Occipital lobe (tissue), 3 donors: ENCODE data around the gene LRRC10B. TPM values are rescaled to one million over a fixed set of nuclear protein-coding genes. Genes with fewer than 3 reads are reported as not detected.

Experiments
- DNase-seq: peaks from one replicate; lab custom pipeline; 2025; lab: John Stamatoyannopoulos, UW
- small RNA-seq: library from RNA; depleted of rRNA; stranded (forward); fragments of <200 nt; gene quantifications from one replicate; pipeline ENCODE3, GENCODE V24; 2014
- total RNA-seq: library from RNA; depleted of rRNA; stranded (reverse); fragments of >200 nt; gene quantifications from one replicate; pipeline ENCODE4 v1.2.3, GENCODE V29; 2014

Gene LRRC10B
- total RNA-seq, 1 donor from 2014 or later, result 3.1 TPM

DNA sequence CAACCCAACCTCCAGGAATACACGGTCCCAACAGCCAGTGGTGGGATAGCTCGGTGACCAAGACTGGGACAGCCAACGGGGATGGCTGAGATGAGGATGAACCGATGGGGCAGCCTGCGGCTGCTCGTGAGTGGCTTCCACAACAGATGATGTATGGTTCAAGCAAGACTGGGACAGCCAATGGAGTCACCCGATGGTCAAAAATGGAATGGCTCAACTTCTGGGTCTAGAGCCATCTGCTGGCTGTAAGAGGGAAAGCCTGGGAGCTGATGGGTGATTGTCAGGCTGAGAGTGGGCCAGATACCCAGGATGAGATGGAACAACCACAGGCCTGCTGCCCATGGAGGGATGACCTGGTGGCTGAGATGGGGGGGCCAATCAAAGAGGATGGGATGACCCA lies 36.8 kb downstream of the LRRC10B start:
- DNase-seq, result no peak

DNA sequence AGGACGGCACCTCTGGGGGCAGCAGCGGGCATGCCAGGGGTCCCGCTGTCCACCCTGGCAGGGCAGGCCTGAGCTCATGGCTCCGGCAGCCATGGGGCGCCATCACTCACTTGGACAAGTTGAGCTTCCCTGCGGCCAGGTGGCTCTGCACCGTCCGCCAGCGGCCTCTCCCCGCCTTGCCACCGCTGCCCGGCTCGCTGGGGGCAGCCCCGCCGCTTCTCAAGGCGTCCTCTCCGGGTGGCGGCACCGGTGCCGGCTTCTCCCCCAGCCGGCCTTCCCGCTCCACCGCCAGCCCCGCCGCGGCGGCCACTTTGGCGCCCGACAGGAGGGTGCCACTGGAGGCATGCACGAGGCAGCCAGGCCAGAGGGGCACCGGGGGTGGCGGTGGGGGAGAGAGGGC lies 37.4 kb downstream of the LRRC10B start:
- no peak for DNase-seq

DNA sequence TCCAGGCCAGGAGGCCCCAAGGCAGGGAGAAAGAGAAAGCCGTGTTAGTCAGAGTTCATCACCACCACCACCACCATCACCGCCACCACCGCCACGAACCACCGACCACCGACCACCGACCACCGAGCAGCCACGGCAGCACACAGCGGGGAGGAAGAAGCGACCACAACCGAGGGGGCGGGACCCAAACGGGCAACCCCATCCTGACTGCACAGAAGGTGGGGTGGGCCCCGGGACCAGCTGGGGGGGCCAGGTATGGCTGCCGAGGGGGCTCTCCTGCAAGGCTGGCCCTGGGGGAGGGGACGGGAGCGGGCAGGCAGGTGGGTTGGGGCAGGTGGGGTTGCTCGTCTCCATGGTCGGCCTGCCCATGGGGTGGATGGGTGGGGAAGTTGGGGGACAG lies 38.1 kb downstream of the LRRC10B start:
- no peak for DNase-seq

DNA sequence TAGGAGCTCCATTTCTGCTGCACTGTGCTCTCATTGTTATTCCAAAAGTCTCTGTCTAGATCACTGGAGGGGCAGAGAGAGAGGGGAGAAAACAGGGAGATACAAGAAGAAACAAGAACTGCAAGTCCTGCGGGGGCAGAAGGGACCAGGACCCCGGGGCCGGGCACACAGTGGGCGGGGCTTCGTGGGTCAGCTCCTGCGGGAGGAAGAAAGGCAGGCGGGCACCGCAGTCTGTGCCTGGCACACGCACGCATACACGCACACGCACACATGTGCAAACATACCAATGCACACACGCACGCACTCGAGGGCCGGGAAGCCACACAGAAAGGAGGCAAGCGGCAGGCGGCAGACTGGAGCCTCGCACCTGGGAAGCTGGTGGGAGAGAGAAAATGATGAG lies 38.7 kb downstream of the LRRC10B start:
- no peak for DNase-seq

DNA sequence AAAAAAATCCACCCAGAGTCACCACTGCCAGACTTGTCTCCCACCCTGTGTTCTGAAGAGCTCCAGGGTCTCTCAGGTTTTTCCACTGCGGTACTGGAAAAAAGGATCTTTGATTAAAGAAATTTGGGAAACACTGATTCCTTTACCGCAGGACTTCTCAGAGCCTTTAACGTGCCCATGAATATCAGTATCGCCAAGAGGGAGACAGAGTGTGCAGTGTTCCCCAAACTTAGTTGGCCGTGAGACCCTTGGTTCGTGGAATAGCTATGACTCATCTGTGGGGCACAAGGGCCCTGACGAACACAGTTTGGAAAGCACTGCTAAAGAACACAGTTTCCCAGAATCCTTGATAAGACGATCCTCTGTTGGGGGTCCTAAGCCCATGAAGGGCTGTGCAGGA lies 40.6 kb downstream of the LRRC10B start:
- no peak for DNase-seq

DNA sequence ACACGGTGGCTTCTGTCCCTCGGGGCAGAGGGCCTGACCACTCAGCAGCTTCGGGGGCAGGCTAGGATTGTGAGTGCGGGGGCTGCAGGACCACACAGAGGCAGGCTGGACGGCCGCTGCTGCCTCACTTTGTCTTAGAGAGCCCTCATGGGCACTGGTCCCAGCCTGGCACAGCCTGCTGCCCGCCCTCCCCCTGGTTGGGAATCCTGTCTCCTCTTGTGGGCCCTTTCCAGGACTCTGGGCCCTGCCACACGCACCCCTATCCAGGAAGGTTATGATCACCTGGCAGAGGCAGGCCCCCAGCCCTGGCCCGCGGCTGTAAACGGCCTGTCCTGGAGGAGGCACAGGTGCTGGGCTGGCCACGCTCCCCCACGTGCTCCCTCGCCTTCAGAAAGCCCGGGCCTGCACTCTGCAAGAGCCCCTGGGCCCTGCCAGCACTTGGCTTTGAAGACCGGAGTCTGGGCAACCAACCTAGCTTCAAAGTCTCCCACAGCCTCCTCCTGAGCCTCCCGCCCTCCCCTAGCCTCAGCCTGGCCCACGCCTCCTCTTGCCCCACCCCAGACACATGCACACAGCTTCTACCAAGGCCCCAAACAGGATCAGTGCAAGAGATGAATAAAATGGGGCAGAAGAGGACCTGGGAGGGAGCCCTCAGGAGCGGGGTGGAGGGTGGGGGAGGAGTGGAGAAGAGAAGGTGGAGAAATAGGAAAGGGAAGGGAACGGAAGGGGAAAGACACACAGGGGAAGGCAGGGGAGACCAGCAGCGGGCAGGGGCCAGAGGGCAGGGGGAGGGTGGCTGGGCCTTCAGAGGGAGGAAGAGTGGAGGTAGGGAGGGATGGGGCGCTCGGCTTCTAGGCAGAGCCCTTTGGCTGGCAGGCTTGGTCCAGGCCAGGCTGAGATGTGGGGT lies 41.4 kb downstream of the LRRC10B start:
- DNase-seq, result no peak

DNA sequence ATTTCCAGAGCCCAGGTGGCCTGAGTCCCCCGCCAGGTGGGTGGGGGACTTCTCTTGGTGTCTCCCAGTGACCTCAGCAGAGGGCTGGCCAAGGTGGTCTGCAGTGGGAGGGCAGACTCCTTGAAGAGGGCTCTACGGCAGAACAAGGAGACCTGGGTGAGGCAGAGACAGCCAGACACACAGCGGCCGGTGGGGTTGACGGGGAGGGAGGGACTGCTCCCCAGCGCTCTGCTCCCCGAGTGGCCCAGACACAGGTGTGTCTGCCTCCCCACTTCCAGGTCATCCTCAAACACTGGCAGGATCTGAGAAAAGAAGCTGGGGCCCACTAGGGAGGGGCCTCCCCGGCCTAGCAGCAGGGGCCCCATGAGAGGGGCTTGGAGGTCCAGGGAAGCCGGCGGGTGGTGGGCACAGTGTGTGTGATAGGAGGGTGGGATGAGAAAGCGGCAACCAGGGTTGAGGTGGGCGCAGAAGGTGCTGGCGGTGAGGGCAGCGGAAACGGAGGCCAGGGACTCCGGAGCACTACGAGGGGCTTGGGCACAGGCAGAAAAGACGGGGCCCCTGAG lies 42.2 kb downstream of the LRRC10B start:
- no peak for DNase-seq

DNA sequence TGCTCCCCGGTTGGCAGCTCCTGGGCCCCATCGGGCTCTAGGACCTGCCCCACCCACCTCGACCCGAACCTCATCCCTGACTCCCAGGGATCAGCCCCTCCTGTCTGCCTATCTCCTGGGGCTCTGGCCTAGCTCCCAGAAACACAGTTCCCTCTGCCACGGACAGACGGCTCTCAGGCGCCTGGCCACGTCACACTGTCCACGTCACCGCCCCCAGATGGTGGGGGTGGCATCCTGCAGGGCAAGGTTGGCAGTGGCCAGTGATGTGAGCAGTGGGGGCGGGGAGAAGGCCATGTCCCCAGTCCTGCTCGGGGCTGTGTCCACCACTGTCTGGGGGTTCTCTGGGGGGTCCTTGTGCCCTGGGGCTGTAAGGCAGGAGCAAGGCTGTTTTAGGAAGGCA lies 43.1 kb downstream of the LRRC10B start:
- DNase-seq, result no peak

DNA sequence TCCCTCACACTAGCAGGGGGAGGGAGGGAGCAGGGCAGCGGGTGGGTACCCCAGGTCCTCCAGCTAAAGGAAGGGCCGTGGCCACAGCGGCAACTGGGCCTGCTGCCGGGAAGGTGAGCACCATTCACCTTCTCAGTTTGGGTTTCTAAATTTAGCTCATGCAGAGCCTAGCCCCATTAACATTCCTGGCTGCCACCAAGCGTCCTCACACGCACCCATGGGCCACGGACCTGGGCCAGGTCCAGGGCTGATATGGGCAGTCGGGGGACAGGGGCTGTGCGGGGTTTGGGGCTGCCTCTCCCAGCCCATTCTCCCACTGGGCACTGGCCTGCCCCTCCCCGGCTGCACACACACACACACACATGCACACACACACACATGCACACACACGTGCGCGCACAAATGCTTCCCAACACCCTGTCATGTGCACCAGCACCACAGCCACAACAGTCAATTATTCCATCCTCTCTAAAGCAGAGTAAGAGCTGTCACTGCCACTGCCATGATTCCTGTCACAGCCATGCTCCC lies 43.6 kb downstream of the LRRC10B start:
- no peak for DNase-seq

DNA sequence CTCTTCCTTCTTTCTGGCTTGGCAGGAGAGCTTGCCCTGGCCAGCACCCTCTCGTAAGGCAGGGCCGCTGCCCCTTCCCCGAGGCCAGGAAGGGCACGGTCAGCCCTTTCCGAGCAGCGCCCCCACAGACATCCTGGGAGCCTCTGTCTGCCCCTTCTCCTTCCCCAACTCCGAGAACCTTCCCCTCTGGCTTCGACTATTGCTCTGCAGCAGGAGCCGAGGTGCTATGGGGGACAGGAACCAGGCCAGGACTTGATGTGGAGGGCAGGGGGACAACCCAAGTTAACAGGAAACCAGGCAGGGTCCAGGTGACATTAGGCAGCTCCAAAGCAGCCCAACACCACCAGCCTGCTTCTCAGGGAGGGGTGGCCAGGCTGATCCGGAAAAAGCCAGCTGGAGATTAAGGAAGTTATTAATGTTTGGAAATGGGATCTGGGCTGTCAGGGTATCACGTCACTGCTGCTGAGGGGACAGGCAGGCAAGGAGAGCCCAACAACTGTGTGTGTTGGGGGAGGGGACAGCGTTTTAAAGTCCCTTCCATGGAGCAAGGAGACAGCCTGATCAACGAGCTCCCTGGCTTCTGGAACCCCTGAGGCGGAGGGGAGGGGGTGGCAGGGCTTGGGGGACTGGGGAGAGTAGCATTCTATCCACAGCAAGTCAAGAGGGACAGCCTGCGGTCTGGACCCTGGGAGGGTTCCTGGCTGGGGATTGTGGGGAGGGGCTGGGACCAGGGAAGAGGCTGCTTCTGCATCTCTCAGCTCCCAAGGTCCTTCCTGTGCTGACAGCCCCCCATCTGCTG lies 45.0 kb downstream of the LRRC10B start:
- DNase-seq, result no peak

DNA sequence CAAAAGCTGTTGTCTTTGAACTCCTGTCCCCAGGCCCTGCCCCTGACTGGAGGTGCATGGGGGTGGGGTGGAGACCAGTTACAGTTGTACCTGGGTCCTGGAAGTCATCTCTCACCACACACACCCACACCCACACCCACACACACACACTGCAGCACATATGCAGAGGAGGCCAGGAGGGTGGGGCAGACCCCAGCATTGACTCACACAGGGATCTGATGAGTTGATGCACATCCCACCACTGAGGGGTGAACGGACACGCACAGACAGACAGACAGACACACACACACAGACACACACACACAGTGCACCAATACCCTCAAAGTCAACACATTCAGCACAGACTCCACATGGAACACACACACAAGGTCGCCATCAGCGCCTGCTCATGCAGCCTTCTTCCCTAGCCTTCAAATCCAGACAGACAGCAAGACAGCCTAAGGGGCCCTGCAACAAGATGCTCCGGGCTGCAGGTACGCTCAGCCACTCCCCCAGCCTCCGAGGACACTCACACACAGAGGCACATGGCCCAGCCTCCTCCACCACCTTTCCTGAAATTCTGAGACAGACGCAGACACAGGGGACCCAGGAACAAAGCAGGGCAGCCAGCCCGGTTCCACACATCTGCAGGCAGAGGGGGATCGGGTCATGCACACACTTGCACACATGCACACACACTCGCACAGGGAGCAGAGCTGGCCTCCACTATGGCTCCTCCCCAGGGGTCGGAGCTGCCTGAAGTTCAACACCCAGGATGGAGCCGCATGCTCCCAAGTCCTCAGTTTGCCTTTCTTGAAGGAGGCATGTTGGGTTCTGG lies 45.8 kb downstream of the LRRC10B start:
- DNase-seq, result no peak

DNA sequence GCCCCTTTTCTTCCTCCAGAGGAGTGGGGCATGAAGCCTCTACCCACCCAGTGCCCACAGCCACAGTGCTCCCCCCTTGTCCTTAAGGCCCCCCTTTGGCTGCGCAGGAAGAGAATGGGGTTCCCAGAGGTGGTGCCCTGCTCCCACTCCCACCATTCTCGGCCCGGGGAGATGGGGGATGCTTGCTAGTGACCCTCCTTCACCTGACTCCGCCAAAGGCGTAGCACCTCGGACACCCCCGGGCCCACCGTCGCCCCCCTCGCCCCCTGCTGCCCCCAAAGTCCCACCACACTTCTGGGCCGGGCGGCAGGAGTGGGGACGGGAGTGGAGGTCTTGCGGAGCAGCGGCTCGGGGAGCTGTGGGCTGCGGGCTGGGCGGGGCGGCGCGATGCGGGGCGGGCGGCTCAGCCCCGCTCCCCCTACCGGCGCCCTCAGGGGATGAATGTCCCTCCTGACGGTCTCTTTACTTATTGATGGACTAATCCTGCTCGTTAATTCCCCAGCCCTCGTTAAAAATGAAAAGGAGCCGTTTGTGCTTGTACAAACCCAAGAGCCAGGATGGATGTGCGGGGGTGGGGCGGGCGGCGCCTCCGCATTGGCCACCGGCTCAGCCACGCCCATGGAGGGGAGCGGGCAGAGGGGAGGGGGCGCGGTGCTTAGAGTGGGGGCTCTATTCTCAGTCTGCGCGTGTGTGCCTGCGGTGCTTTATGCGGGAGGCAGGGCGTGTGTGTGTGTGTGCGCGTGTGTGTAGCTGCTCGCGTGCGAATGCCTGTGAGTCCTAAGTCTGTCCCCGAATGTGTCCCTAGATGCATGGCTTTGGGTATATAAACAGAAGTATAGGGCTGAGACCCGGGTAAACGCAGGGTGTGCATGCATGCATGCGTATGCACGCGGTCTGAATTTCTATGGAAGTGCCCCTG lies 46.8 kb downstream of the LRRC10B start:
- no peak for DNase-seq

DNA sequence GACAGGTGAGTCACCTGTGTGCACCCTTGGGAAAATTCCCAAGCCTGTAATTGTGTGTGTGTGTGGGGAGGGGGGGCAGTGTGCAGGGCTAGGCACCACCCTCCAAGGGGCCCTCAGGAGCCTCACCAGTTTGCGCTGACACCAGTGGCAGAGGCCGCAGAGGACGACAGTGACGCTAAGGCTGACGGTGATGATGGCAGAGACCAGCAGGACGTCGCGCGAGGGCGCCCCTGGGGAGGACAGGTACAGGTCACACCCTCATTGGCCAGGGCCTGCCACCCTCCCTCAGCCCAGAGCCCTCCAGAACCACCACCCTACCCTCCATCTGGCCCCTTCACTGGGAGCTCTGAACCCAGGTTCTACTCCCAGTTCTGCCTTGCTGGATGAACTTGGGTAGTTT lies 47.4 kb downstream of the LRRC10B start:
- DNase-seq, result no peak

DNA sequence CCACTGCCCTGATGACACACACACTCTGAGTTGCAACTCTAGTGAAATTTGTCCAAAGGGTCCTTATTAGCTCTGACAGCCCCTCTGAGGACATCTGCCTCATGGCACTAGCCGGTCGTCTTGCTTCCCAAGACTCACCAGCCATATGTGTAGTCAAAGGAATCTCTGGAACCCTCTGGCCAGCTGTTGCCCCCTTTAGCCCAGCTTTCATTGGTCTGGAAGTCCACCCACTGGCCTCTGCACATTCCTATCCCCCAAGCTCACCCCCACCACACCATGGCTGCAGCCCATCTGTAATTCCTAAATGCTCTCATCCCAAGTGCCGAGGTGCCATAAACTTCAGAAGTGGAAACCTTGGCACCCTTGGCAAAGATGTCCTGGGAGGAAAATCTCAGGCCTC lies 48.1 kb downstream of the LRRC10B start:
- DNase-seq, result no peak

Small RNAs within 50 kb of the gene (small RNA-seq; reads per million reads assigned to genes)
- gene MIR4488, result not detected

Other genes with a start within 250 kb of the LRRC10B start
- gene VWCE, start 213.4 kb upstream of the LRRC10B start, total RNA-seq, result 2.7 TPM
- 210 TPM for gene DDB1, start 175.6 kb upstream of the LRRC10B start, total RNA-seq
- 10.6 TPM for gene TKFC, start 175.5 kb upstream of the LRRC10B start, total RNA-seq
- 8.9 TPM for gene CYB561A3, start 146.9 kb upstream of the LRRC10B start, total RNA-seq
- 24.2 TPM for gene TMEM138, start 146.4 kb upstream of the LRRC10B start, total RNA-seq
- 10.1 TPM for gene TMEM216, start 116.2 kb upstream of the LRRC10B start, total RNA-seq
- gene CPSF7, start 78.8 kb upstream of the LRRC10B start, total RNA-seq, result 25.1 TPM
- gene SDHAF2, start 78.6 kb upstream of the LRRC10B start, total RNA-seq, result 27.6 TPM
- gene SYT7, start 72.3 kb downstream of the LRRC10B start, total RNA-seq, result 15.1 TPM
- gene DAGLA, start 171.6 kb downstream of the LRRC10B start, total RNA-seq, result 5.5 TPM
- 0.94 TPM for gene MYRF, start 243.9 kb downstream of the LRRC10B start, total RNA-seq